Keratinocyte (primary cell): ENCODE results near the gene HIGD2B.
"Not testable (repeated sequence)": the region's sequence is repeated elsewhere in the genome, so short reads cannot be mapped to it uniquely, and the experiment has no call there.

Experiments
- EZH2 ChIP-seq: IDR thresholded peaks from one replicate; pipeline ENCODE4 v1.6.1; 2012; ENCODE audit warnings: inconsistent platforms, mild to moderate bottlenecking, low read length, moderate library complexity
- TF ChIP-seq, protein P1 (sequence below), 3 experiments: IDR thresholded peaks in 1 of 3; conservative IDR thresholded peaks in 1 of 3; optimal IDR thresholded peaks in 1 of 3; 2 replicates in 2 of 3; 3 replicates in 1 of 3; pipeline versions ENCODE3 to v1.5.1; 2011; ENCODE audit warnings: low read length in 3 of 3, mild to moderate bottlenecking in 3 of 3, moderate library complexity in 2 of 3, control low read depth in 1 of 3, inconsistent platforms in 1 of 3; ENCODE audit not compliant: insufficient read depth in 2 of 3; ENCODE audit errors: extremely low read depth in 1 of 3

DNA sequence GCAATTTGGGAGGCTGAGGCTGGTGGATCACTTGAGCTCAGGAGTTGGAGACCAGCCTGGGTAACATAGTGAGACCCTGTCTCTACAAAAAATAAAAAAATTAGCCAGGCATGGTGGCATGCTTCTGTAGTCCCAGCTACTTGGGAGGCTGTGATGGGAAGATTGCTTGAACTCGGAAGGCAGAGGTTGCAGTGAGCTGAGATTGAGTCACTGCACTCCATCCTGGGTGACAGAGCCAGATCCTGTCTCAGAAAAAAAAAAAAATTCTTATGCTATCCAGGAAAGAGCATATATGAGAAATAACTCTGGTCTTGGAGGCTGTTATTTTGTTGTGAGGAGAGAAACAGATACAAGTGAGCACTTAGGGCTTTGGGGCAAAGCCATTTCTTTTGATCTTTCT, 42.3 kb upstream of the HIGD2B start:
- TF ChIP-seq, protein P1, sequence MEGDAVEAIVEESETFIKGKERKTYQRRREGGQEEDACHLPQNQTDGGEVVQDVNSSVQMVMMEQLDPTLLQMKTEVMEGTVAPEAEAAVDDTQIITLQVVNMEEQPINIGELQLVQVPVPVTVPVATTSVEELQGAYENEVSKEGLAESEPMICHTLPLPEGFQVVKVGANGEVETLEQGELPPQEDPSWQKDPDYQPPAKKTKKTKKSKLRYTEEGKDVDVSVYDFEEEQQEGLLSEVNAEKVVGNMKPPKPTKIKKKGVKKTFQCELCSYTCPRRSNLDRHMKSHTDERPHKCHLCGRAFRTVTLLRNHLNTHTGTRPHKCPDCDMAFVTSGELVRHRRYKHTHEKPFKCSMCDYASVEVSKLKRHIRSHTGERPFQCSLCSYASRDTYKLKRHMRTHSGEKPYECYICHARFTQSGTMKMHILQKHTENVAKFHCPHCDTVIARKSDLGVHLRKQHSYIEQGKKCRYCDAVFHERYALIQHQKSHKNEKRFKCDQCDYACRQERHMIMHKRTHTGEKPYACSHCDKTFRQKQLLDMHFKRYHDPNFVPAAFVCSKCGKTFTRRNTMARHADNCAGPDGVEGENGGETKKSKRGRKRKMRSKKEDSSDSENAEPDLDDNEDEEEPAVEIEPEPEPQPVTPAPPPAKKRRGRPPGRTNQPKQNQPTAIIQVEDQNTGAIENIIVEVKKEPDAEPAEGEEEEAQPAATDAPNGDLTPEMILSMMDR (optimal IDR thresholded peaks at IDR 0.05 in 1 of 3, IDR thresholded peaks at IDR 0.05 in 1 of 3, conservative IDR thresholded peaks at IDR 0.05 in 1 of 3; ENCODE audit: extremely low read depth in 1 of 3, insufficient read depth in 2 of 3, low read length in 3 of 3) = not testable (repeated sequence)
- TF ChIP-seq EZH2 = not testable (repeated sequence)
